ENCODE results near the gene PCDHGB5.

Gene PCDHGB5

GRCh38 chr5:141441571-141442170 is 43.9 kb downstream of the PCDHGB5 start:
- DNase-seq (ENCODE audit: low spot score), result no peak

Measured in CD4-positive, alpha-beta T cell treated with Interleukin-6 at 100 ng/mL for 8 hours (primary cell).